HepG2 (cell line): ENCODE results near the gene SLC27A3. TPM values are rescaled to one million over a fixed set of nuclear protein-coding genes. Genes with fewer than 3 reads are reported as not detected.

Source experiments
- ATF1 ChIP-seq: IDR thresholded peaks from 2 replicates; pipeline ENCODE4 v1.6.1; 2016; ENCODE audit warnings: mild to moderate bottlenecking, control low read depth
- FOXP1 ChIP-seq, 2 experiments: fragments of 450-650 bp in 1 of 2; IDR thresholded peaks; 2 replicates each; pipeline ENCODE4 v1.6.1; 2017 to 2018; ENCODE audit warnings: antibody characterized with exemption in 1 of 2
- SAP130 ChIP-seq: IDR thresholded peaks from 2 replicates; pipeline ENCODE4 v1.6.1; 2016; ENCODE audit warnings: low read depth
- SOX5 ChIP-seq: IDR thresholded peaks from 2 replicates; pipeline ENCODE4 v1.6.1; 2016; ENCODE audit warnings: borderline replicate concordance
- ZEB1 ChIP-seq: IDR thresholded peaks from 2 replicates; pipeline ENCODE4 v1.6.1; 2012; ENCODE audit warnings: mild to moderate bottlenecking, low read depth, inconsistent platforms; ENCODE audit not compliant: insufficient replicate concordance
- ZNF354B ChIP-seq: sonication (generic); formaldehyde crosslinking; IDR thresholded peaks from 2 replicates; pipeline ENCODE4 v1.8.0; 2022; ENCODE audit warnings: mild to moderate bottlenecking, missing genetic modification reagents
- ZNF446 ChIP-seq: sonication (generic); formaldehyde crosslinking; IDR thresholded peaks from 2 replicates; pipeline ENCODE4 v1.5.0; 2020; ENCODE audit warnings: mild to moderate bottlenecking, missing genetic modification reagents
- polyA plus RNA-seq, 8 experiments: library from polyadenylated mRNA; depleted of rRNA in 3 of 8; stranded (reverse) in 7 of 8; unstranded in 1 of 8; fragments of >200 nt; fragmentation: Illumina TruSeq in 4 of 8; extraction: Trizol in 4 of 8; gene quantifications; 2 replicates each; pipeline versions ENCODE4 v1.2.1 to v1.2.3, GENCODE V29; 2011 to 2016; ENCODE audit warnings: low read depth in 4 of 8, missing spikeins in 1 of 8, mixed read lengths in 1 of 8; ENCODE audit not compliant: insufficient read depth in 1 of 8
- total RNA-seq, 5 experiments: library from RNA; depleted of rRNA; stranded (reverse); fragments of >200 nt; fragmentation: Illumina TruSeq; extraction: Trizol; gene quantifications; 2 replicates each; pipeline ENCODE4 v1.2.3, GENCODE V29; 2016; ENCODE audit warnings: low read depth in 1 of 5
- TF ChIP-seq, protein P1 (sequence below): sonication (generic); formaldehyde crosslinking; IDR thresholded peaks from 2 replicates; pipeline ENCODE4 v1.9.0; 2021; ENCODE audit warnings: mild to moderate bottlenecking, missing genetic modification reagents
- TF ChIP-seq, protein P2 (sequence below): sonication (generic); formaldehyde crosslinking; IDR thresholded peaks from 2 replicates; pipeline ENCODE4 v1.8.1; 2023; ENCODE audit warnings: mild to moderate bottlenecking, inconsistent platforms, moderate library complexity, missing genetic modification reagents, borderline replicate concordance
- TF ChIP-seq, protein P3 (sequence below): sonication (generic); formaldehyde crosslinking; IDR thresholded peaks from 2 replicates; pipeline ENCODE4 v1.5.0; 2020; ENCODE audit warnings: mild to moderate bottlenecking, missing genetic modification reagents
- TF ChIP-seq, protein P4 (sequence below): sonication (generic); formaldehyde crosslinking; IDR thresholded peaks from 2 replicates; pipeline ENCODE4 v1.4.0; 2020; ENCODE audit warnings: missing genetic modification reagents

The SLC27A3 gene
- total and polyA plus RNA-seq, 2 of the 13 experiments (the other 11 are each of a cell fraction or from before 2014, with no cell fraction given): 4.3 to 10.3 TPM

DNA sequence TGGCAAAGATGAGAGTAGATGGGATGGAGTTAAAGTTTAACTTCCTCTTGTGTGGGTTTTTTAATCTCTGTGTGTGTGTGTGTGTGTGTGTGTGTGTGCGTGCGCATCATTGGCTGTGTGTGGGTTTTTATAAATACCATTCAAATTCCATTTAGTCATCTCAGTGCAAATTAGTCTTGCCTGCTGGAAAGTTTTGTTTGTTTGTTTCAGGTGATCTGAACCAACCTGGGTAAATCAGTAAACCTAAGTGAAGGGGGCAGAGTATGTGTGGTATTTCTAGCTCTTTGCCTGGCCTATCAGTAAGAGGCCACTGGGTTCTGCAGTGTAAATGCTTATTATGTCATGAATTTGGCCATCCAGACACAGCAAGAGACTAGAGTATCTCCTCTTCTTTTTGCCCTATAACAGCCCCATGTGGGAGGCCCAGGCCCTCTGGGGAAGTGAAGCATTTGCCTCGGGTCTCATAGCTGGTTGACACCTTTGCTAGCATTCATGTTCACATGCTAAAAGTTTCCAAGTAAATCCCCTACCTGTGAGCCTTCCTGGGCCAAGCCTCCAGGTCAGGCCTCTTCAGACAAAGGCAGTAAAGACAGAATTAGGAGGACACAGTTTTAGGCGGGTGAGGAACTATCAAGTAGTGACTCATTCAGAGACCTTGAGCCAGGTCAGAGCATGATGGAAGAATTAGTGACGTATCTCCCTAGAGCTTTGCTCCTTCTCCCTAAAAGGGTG is 32.6 kb upstream of the SLC27A3 start (continued):
- TF ChIP-seq, protein P1, sequence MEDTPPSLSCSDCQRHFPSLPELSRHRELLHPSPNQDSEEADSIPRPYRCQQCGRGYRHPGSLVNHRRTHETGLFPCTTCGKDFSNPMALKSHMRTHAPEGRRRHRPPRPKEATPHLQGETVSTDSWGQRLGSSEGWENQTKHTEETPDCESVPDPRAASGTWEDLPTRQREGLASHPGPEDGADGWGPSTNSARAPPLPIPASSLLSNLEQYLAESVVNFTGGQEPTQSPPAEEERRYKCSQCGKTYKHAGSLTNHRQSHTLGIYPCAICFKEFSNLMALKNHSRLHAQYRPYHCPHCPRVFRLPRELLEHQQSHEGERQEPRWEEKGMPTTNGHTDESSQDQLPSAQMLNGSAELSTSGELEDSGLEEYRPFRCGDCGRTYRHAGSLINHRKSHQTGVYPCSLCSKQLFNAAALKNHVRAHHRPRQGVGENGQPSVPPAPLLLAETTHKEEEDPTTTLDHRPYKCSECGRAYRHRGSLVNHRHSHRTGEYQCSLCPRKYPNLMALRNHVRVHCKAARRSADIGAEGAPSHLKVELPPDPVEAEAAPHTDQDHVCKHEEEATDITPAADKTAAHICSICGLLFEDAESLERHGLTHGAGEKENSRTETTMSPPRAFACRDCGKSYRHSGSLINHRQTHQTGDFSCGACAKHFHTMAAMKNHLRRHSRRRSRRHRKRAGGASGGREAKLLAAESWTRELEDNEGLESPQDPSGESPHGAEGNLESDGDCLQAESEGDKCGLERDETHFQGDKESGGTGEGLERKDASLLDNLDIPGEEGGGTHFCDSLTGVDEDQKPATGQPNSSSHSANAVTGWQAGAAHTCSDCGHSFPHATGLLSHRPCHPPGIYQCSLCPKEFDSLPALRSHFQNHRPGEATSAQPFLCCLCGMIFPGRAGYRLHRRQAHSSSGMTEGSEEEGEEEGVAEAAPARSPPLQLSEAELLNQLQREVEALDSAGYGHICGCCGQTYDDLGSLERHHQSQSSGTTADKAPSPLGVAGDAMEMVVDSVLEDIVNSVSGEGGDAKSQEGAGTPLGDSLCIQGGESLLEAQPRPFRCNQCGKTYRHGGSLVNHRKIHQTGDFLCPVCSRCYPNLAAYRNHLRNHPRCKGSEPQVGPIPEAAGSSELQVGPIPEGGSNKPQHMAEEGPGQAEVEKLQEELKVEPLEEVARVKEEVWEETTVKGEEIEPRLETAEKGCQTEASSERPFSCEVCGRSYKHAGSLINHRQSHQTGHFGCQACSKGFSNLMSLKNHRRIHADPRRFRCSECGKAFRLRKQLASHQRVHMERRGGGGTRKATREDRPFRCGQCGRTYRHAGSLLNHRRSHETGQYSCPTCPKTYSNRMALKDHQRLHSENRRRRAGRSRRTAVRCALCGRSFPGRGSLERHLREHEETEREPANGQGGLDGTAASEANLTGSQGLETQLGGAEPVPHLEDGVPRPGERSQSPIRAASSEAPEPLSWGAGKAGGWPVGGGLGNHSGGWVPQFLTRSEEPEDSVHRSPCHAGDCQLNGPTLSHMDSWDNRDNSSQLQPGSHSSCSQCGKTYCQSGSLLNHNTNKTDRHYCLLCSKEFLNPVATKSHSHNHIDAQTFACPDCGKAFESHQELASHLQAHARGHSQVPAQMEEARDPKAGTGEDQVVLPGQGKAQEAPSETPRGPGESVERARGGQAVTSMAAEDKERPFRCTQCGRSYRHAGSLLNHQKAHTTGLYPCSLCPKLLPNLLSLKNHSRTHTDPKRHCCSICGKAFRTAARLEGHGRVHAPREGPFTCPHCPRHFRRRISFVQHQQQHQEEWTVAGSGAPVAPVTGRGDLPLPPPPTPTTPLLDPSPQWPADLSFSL (CRISPR knock-in tag): peak; percentile 79
- TF ChIP-seq, protein P2, sequence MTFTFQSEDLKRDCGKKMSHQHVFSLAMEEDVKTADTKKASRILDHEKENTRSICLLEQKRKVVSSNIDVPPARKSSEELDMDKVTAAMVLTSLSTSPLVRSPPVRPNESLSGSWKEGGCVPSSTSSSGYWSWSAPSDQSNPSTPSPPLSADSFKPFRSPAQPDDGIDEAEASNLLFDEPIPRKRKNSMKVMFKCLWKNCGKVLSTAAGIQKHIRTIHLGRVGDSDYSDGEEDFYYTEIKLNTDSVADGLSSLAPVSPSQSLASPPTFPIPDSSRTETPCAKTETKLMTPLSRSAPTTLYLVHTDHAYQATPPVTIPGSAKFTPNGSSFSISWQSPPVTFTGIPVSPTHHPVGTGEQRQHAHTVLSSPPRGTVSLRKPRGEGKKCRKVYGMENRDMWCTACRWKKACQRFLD (CRISPR knock-in tag): no peak
- TF ChIP-seq, protein P3, sequence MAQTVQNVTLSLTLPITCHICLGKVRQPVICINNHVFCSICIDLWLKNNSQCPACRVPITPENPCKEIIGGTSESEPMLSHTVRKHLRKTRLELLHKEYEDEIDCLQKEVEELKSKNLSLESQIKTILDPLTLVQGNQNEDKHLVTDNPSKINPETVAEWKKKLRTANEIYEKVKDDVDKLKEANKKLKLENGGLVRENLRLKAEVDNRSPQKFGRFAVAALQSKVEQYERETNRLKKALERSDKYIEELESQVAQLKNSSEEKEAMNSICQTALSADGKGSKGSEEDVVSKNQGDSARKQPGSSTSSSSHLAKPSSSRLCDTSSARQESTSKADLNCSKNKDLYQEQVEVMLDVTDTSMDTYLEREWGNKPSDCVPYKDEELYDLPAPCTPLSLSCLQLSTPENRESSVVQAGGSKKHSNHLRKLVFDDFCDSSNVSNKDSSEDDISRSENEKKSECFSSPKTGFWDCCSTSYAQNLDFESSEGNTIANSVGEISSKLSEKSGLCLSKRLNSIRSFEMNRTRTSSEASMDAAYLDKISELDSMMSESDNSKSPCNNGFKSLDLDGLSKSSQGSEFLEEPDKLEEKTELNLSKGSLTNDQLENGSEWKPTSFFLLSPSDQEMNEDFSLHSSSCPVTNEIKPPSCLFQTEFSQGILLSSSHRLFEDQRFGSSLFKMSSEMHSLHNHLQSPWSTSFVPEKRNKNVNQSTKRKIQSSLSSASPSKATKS: no peak
- 0 out of 2 replicates have a peak, but pooled peaks have one; percentile 42 for TF ChIP-seq ATF1 (CRISPR knock-in tag)
- no peak for TF ChIP-seq ZNF446
- TF ChIP-seq, protein P4, sequence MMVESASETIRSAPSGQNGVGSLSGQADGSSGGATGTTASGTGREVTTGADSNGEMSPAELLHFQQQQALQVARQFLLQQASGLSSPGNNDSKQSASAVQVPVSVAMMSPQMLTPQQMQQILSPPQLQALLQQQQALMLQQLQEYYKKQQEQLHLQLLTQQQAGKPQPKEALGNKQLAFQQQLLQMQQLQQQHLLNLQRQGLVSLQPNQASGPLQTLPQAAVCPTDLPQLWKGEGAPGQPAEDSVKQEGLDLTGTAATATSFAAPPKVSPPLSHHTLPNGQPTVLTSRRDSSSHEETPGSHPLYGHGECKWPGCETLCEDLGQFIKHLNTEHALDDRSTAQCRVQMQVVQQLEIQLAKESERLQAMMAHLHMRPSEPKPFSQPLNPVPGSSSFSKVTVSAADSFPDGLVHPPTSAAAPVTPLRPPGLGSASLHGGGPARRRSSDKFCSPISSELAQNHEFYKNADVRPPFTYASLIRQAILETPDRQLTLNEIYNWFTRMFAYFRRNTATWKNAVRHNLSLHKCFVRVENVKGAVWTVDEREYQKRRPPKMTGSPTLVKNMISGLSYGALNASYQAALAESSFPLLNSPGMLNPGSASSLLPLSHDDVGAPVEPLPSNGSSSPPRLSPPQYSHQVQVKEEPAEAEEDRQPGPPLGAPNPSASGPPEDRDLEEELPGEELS: peak; percentile 85
- TF ChIP-seq SOX5: peak; percentile 7; the same call in 1 of the 2 replicates
- no peak for TF ChIP-seq ZNF354B (CRISPR knock-in tag)
- TF ChIP-seq FOXP1 (IDR thresholded peaks at IDR 0.05): peak; percentile 69; the same call in 1 of the 2 replicates
- no peak; the same call in 1 of the 2 replicates for TF ChIP-seq FOXP1 (CRISPR knock-in tag; IDR thresholded peaks at IDR 0.05)
- TF ChIP-seq SAP130 (CRISPR knock-in tag): peak; percentile 36; the same call in 1 of the 2 replicates
- TF ChIP-seq ZEB1: peak; percentile 53
